Mucosa of descending colon (tissue), 3 donors: Measurements from ENCODE around the gene AATK. TPM values are rescaled to one million over a fixed set of nuclear protein-coding genes. Genes with fewer than 3 reads are reported as not detected.

Experiments used
- ATAC-seq: fragments of 200-7000 bp; cut with Tn5 transposase; one replicate; pipeline ENCODE4 v1.9.1; 2020; ENCODE audit warnings: mild to moderate bottlenecking, moderate library complexity
- DNase-seq, 3 donors: peaks; one replicate each; pipeline ENCODE4 v3.0.0-alpha.2; 2020
- H3K36me3 ChIP-seq: fragments of 200-600 bp; one replicate; pipeline ENCODE4 v1.8.0; 2021; ENCODE audit warnings: low read depth, mild to moderate bottlenecking
- H3K4me1 ChIP-seq: fragments of 200-600 bp; one replicate; pipeline ENCODE4 v1.8.0; 2021; ENCODE audit warnings: low read depth, mild to moderate bottlenecking
- H3K4me3 ChIP-seq: fragments of 200-600 bp; one replicate; pipeline ENCODE4 v1.8.0; 2021; ENCODE audit warnings: mild to moderate bottlenecking
- H3K9me3 ChIP-seq: fragments of 200-600 bp; one replicate; pipeline ENCODE4 v1.8.0; 2021; ENCODE audit warnings: mild to moderate bottlenecking
- intact Hi-C, 2 donors: fragments of 100-400 bp; cut with DNase I in 1 of 2; cut with micrococcal nuclease in 1 of 2; formaldehyde crosslinking; loops; one replicate each; pipeline versions ENCODE4 v1.11.0 to v1.11.1; 2022; cut with DNase I, micrococcal nuclease
- total RNA-seq, 3 donors: library from RNA; stranded (reverse); fragmentation: NEBNext Ultra II Directional in 2 of 3; extraction: Animal tissue kit (Norgen Biotek cat#: 25700) in 2 of 3; gene quantifications; one replicate each; pipeline versions ENCODE4 v1.2.1 to v1.2.4, GENCODE V29; 2021 to 2023
- TF ChIP-seq, protein P1 (sequence below): fragments of 200-600 bp; IDR thresholded peaks from one replicate; pipeline ENCODE4 v1.8.0; 2022; ENCODE audit warnings: antibody characterized with exemption, mild to moderate bottlenecking
- donor health status: DM: no; HTN: no; CAD: no; lungs with moderate emphysema.
- donor health status: DM: no; HTN: no; CAD: no.
- donor health status: DM: no; HTN: yes; CAD: no.

AATK gene
- total RNA-seq, 3 donors from 2014 or later, result 9.9 to 23.8 (median 15.6) TPM

DNA sequence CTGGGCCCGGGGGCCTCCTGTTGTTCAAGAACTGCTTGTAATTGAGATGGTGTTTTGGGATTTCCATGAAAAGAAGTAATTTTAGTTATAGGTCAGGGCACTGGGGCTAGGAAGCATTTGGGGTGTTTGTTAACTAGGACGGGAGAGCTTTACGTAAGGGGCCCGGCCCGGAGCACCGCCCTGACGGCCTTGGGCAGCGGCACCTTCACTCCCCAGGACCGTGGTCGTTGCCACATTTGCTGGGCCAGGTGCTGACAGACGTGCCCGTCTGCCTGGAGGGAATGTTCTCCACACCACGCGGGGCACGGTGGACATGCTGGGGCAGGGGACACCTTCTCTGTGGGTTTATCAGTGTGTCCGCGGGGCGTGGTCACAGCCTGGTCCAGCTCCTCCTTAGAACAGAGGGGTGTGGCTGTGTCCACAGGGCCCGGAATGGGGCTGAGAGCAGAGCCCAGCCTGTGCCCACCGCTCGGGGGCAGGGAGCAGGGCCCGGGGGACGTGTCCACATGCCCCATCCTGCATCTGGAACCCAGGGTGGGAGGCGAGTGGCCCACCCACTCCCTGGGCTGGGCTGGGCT is 73.4 kb downstream of the AATK start:
- no peak for ATAC-seq
- DNase-seq, result no peak
- TF ChIP-seq, protein P1, sequence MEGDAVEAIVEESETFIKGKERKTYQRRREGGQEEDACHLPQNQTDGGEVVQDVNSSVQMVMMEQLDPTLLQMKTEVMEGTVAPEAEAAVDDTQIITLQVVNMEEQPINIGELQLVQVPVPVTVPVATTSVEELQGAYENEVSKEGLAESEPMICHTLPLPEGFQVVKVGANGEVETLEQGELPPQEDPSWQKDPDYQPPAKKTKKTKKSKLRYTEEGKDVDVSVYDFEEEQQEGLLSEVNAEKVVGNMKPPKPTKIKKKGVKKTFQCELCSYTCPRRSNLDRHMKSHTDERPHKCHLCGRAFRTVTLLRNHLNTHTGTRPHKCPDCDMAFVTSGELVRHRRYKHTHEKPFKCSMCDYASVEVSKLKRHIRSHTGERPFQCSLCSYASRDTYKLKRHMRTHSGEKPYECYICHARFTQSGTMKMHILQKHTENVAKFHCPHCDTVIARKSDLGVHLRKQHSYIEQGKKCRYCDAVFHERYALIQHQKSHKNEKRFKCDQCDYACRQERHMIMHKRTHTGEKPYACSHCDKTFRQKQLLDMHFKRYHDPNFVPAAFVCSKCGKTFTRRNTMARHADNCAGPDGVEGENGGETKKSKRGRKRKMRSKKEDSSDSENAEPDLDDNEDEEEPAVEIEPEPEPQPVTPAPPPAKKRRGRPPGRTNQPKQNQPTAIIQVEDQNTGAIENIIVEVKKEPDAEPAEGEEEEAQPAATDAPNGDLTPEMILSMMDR, result no peak
- Histone ChIP-seq H3K4me1 (peaks cover 30% of the 10 kb centered on the region), H3K4me3 (no peak overlapping the region), H3K9me3 (no peaks in the 10 kb centered on the region), H3K36me3 (no peaks in the 10 kb centered on the region)
- intact Hi-C loops, result no loop called here

DNA sequence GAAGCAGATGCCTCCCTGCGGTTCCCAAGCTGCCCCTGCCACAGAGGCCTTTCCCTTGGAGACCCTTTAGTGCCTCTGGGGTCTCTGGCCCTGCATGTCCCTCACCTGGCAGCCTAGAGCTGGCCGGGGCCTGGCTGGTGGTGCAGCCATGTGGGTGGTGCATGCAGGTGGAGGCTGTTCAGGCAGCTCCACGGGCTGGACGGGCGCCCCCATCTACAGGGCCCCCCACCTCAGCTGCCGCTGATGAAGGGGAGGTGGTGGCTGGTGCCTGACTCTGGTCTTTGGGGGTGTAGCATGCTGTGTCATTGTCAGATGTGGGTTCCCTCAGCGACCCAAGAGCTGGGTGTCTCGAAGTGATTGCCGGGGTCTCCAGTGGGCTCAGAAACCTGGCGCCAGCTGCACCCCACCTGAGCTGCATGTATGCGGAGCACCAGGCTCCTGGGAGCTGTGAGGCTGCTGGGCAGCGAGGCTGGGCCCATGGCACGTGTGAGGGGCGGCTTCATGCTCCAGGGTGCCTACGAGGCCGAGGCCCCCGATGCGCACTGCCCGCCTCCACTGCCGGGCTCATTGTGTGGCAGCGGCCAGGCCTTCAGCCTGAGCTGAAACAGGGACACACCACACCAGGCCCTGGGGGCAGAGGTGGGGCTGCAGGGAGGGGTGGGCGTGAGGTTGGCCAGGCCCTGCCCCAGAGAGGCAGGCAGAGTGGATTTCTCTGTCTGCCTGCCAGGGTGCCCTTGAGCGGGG is 74.1 kb downstream of the AATK start:
- no peak for ATAC-seq
- Histone ChIP-seq H3K9me3 (no peaks in the 10 kb centered on the region), H3K36me3 (no peaks in the 10 kb centered on the region), H3K4me3 (no peak overlapping the region), H3K4me1 (peaks cover 27% of the 10 kb centered on the region)
- TF ChIP-seq, protein P1, result no peak
- intact Hi-C loops, result no loop called here
- no peak for DNase-seq

DNA sequence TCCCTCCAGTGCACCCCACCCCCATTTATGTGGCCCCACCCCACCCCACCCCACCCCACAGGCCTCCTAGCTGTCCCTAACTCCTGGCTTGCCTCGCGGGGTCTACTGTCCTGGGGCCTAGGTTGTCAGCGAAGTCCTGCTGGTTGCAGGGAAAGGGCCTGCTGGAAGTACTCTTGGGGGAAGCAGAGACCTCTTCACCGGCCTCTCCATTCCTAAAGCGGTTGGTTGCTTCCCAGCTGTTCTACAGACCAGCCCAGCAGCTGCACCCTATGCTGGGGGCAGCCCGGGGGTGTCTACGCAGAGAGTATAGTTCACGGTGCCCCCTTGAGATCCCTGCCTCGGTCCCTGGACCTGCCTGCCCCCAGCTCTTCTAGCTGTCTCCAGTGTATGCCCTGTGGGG is 74.9 kb downstream of the AATK start:
- Histone ChIP-seq H3K36me3 (no peaks in the 10 kb centered on the region), H3K4me1 (peaks cover 20% of the 10 kb centered on the region), H3K9me3 (no peaks in the 10 kb centered on the region), H3K4me3 (no peak overlapping the region)
- ATAC-seq, result no peak
- intact Hi-C loops, result no loop called here
- TF ChIP-seq, protein P1, result no peak
- DNase-seq, result no peak

DNA sequence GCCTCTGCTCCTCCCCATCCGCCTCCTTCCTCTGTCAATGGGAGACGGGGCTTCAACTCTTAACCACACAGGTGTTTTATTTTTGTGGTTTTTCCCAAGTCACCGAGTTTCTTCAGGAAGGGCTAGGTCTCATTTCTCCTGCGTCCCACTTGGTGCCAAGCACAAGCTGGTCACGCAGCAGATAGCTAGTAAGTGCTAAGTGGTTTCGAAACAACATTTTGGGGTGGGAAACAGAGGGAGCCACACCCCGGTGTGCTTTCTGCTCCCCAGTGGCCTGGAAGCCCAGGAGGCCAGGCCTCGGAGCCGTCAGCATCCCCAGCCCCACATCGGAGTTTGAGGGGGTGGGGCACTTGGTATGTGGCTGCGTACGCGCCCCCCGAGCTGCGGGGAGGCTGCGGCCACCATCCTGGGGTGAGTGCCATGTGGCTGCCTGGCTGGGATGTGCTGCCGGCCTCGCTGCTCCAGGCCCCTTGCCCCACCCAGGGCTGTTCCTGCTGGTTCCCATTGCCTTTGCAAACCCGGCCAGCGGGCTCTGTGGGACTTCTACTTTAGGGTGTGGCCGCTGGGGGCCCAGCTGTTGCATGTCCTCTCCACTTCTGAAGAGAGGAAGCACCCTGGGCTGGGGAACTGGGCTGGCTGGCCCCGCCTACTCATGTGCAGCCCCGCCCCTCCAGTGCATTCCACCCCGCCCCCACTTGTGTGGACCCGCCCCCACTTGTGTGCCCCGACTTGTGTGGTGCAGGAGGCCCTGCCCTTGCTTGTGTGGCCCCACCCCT is 75.5 kb downstream of the AATK start:
- TF ChIP-seq, protein P1, result no peak
- intact Hi-C loops, result no loop called here
- DNase-seq (peak; percentile 66 to 85 (median 71)), ATAC-seq (peak; percentile 68)
- Histone ChIP-seq H3K4me1 (peaks cover 16% of the 10 kb centered on the region), H3K4me3 (no peak overlapping the region), H3K36me3 (no peaks in the 10 kb centered on the region), H3K9me3 (no peaks in the 10 kb centered on the region)

DNA sequence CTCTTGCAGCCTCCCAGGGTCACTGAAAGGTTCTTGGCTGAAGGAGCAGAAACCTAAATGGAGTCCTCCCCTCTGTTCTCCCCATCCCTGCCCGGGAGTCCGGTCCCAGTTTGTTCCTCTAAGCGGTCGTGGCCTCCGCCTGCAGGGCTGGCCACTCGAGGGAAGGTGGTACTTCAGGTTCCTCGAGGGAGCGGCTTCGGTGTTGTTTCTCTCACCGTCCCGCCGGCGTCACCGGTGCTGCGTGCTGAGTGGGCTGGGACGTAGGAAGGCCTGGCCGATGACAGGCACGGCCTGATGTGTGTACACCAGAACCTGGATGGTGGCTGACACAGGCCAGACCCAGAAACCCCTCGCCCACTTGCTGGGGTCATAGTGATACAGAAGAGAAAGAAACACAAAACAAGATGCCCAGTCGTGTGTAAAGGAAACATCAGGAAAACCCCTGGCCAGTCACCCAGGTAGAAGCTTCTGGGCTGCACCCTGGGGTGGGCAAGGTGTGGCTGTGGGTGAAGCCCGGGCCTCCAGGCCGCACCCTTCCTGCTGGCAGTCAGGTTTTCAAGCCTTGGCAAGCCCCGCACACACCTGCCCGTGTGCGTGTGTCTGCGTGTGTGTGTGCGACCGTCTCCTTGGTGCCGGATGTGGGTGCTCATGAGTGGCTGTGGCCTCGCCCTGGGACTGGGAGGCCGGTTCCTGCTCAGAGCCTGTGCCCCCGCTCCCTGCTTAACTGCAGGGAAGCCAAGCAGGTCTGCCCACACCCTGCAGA is 79.1 kb downstream of the AATK start:
- intact Hi-C loops, result no loop called here
- TF ChIP-seq, protein P1, result no peak
- no peak overlapping the region for H3K4me3 ChIP-seq
- DNase-seq (peak in 1 of 3 donors; percentile 49), ATAC-seq (peak; percentile 55)
- H3K9me3 ChIP-seq, result no peaks in the 10 kb centered on the region
- peaks cover 5% of the 10 kb centered on the region for H3K4me1 ChIP-seq
- no peaks in the 10 kb centered on the region for H3K36me3 ChIP-seq
